ENCODE measurements around the gene SPATA20.
A peak's percentile ranks its signal among the peaks of the same experiment; 100 is the strongest.

SPATA20 gene

DNA sequence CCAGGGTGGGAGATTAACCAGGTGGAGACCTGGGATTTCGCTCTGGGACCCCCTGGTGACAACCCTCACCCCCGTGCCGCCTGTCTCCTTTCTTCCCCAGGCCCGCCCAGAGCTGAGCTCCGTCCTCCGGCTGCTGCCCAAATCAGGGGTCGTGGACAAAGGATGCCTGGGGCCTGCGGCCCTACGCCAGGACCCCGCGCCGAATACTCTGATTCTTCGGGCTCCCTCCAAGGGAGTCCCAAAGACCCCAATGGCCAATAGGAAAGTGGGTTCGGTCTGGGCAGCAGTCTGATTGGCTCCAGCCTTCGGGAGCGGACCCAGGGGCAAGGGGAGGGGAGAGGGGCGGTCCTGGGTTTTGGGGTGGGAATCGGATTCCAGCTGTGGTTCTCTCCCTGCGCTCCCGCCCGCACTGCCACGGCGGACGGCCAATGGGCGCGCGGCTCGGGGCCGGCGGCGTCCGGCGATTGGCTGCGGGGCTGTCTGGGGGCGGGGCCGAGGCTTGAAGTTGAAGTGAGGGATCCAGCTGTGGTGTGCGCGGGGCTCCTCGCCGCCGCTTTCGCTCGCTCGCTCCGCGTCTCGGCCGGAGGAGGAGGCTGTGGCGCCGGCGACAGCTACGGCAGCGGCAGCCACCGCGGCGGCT is 13.3 kb downstream of the SPATA20 start, which contains the start of gene CACNA1G:
Gene CACNA1G, plus strand, starts transcription at position 531 of the 640 bp plus-strand sequence. CDS start 745 bp downstream, outside the sequence.
- peak; percentile 68 for DNase-seq

DNA sequence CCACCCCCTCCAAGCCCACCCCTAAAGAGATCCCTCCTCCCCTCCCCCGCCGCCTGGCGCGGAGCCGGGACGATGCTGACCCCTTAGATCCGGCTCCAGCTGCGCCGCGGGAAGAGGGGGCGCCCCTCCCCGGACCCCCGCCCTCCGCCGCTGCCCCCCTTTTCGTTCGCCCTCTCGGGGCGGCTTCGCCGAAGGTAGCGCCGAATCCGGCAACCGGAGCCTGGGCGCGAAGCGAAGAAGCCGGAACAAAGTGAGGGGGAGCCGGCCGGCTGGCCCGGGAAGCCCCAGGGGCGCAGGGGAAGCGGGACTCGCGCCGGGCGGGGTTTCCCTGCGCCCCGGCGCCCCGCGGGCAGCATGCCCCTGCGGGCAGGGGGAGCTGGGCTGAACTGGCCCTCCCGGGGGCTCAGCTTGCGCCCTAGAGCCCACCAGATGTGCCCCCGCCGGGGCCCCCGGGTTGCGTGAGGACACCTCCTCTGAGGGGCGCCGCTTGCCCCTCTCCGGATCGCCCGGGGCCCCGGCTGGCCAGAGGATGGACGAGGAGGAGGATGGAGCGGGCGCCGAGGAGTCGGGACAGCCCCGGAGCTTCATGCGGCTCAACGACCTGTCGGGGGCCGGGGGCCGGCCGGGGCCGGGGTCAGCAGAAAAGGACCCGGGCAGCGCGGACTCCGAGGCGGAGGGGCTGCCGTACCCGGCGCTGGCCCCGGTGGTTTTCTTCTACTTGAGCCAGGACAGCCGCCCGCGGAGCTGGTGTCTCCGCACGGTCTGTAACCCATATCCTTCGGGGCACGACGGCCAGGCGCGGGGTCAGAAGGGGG is 14.2 kb downstream of the SPATA20 start:
- DNase-seq: no peak

DNA sequence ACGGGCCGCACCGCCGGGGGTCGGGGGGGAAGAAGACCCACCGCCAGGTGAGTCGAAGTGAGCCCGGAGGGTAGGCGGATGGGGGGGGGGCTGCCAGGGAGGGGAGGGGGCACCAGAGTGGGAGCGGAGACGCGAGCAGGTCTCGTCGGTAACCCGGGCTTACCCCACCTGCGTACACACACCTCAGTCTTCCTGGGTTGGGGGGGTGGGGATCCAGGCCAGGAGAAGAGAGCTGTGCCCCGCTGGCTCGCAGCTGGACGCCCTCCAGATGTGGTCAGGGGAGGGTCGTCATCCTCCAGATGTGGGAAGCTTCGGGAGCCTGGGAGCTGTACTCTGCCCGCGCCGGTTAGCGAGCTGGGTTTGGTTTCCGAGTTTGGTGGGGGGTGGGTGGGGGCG is 14.8 kb downstream of the SPATA20 start:
- no peak for DNase-seq

DNA sequence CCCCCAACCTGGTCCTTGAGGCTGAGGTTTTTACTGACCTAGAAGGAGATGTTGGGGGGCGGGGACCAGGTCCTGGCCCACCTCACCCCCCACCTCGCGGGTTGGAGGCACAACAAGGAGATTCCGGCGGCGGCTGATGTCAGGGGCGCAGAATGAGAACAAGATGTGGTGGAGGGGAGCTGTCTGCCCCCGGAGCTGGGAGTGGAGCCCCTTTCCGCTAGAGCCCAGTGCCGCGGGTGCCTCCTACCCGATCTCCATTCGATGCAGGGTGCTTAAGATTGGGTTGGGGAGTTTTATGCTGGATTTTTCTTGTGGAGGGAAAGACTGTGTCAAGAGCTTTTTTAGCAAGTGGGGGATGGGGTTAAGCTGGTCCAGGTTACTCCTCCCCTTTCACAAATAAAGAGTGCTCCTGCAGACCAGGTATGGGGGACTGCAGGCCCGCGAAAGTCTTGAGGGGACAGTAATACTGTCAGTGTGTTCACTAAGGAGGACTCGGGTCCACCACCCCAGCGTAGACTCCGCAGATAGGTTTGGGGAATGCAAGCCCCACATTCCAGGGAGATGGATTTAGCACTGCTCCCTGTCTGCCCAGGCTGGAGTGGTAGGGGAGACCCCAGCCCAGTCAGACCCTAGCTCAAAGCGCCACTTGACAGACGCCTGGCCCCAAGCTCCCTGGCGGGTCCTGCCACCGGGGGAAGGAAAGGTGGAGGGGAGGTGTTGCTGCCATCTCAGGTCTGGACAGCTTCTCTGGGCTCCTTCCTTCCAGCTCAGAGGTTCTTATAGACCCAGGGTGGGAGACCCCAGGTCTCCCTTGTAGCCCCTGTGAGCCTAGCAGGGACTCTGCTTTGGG is 15.5 kb downstream of the SPATA20 start:
- no peak for DNase-seq

DNA sequence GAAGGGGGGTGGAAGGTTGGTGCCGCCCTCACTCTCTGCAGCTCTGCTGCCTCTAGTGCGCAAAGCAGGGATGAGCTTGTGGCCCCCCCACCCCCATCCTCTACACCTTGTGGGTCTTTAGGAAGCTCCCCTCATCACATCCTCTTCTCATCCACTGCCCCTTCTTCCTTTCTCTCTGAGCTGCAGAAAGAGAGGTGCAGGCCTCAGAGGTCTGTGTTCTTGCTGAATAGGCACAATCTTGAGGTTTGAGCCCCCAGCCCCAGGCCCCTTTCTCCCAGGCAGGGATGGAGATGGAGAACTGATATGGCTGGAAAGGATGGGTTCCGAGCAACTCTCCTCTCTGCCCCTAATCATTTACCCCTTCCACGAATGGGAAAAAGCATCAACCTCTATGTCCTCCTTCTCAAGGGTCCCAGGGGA is 16.1 kb downstream of the SPATA20 start:
- no peak for DNase-seq

DNA sequence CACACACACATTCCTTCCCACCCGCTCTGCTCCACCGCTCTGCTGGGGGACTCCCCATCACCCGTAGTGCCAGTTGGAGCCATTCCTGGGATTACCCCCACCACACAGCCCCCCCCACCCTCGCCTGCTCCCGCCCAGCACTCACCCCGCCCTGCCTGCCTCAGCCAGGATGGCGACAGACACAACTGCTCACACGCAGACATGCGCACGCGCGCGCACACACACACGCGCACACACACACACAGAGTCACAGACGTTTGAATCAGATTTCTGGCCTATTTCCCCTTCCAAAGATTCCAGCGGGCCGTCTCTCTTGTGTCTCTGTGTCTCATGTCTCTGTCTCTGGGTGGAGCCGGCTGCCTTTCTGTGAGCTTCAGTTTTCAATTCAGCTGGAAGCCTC is 17.9 kb downstream of the SPATA20 start:
- DNase-seq: no peak

DNA sequence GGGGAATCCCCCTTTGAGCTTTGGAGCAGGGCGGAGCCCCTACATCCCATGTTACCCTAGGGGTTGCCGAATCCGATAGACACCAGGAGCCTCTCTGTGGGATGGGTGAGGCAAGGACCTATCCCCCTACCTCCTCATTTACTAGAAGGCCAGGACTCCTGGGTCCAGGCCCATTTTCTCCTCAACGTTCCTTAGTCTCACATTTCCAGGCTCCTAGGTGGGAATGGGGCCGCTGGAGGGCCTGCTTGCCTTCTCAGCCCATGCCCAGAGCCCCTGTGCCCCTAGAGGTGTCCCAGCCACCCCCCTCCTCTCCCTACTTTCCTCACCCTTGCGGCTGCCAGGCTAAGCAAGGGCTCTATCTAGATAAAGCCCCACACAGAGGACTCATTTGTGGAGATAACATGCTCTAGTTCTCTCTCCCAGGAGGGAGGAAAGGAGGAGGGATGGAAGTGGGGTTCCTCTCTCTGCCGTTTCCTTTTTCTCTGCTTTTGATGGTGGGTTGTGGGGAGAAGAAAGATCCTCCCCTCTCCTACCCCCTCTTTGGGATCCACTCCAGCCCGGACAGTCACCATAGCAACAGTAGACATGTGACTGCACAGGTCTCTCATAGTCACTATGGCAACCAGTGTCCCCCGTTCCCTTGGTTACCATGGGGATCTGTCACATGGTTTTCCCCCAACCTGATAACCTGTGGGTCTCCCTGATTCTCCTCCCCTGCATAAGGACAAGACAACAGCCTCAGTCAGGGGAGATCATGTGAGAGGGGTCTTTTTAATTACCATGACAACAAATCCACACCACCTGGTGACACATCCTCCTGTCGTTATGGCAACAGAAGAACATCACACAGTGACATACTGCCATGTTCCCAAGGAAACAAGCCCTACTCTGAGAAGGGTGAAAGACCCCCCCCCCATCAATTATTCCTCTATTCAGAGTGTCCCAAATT is 18.7 kb downstream of the SPATA20 start:
- DNase-seq: no peak

DNA sequence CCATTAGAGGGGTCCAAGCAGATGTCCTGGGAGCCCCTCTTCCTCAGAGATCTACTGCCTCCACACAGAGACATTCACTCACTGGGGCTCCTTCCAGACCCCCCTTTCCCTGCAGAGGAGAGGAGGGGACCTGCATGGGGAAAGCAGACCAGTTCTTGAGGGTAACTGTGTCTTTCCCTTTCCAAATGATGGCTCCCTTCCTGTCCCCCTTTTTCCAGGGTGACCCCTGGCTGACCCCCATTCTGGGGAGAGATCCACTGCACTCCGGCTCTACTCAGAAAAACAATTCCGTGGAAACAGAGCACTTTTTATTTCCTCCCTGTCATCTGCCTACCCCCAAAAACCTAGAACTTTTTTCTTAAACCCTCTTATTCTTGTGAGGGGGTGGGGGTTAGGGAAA is 19.9 kb downstream of the SPATA20 start:
- no peak for DNase-seq

DNA sequence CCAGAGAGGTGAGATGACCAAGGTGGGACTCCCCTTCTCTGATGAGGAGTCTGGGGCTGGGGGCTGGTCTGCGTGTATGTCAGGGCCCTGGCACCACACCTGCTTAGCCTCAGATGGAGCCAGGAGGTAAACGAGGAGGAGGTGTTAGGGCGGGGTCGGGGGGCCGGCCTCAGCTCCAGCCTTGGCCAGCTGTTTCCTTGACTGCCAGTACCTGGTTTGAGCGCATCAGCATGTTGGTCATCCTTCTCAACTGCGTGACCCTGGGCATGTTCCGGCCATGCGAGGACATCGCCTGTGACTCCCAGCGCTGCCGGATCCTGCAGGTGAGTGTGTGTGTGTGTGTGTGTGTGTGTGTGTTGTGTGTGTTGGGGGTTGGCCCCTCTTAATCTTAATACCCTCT is 21.7 kb downstream of the SPATA20 start:
- DNase-seq: no peak

DNA sequence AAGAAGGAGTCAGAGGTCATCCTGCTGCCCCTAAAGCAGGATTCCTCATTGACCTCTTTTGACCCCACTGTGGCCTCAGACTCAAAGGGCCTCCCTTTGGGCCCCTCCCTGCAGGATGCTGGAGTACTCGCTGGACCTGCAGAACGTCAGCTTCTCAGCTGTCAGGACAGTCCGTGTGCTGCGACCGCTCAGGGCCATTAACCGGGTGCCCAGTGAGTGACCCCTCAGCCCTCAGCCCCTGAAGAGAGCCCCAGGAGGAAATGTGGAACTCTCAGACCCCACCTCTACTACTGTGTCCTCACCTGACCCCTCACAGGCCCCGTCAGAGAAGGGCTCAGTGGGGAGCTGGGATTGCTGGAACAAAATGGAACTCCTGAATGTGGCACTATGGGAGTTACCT is 22.6 kb downstream of the SPATA20 start:
- no peak for DNase-seq

DNA sequence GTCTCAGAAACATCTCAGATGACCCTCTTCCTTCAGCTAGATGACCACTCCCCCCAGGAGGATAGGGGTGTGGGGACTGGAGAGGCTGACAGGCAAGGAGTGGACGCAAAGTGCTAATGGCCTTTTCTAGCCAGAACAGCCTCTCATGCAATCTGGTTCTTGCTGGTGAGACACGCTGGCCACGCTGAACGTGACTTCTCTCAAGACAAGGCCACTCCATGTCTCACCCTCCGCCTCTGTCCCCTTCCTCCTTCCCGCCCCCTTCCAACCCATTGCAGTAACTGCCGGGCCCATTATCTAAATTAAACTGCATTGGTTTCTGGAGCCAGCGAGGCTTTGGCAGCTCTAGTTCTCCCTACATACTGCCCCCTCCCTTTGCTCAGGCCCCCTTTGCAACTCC is 23.1 kb downstream of the SPATA20 start:
- no peak for DNase-seq

DNA sequence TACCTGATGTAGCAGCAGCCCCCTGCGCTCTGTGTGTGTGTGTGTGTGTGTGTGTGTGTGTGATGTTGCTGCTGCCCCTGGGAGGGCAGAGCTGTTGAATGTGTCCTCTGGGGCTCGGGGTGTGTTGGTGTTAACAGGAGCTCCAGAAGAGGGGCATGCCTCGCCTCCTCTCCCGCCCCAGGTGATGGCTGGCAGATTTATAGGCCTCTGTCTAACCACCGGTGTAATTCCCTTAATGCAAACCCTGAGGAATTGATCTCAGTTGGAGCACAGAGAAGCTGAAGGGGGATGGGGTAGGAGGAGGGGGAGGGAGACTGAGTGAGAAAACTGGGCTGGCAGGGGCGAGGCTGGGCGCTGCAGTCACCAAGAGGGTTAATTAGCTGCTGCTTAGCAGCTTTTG is 23.6 kb downstream of the SPATA20 start:
- DNase-seq: no peak

DNA sequence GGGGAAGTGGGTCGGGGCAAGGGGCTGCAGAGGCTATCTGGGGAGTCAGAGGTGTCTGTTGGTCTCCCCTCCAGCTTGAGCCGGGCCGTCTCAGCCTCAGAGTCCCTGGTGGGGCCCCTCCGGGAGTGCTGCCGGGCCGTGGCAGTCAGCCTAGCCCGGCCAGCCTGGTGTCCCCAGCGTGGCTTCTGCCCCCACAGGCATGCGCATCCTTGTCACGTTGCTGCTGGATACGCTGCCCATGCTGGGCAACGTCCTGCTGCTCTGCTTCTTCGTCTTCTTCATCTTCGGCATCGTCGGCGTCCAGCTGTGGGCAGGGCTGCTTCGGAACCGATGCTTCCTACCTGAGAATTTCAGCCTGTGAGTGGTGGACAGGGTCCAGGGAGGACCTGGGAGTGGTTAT is 24.7 kb downstream of the SPATA20 start:
- no peak for DNase-seq

DNA sequence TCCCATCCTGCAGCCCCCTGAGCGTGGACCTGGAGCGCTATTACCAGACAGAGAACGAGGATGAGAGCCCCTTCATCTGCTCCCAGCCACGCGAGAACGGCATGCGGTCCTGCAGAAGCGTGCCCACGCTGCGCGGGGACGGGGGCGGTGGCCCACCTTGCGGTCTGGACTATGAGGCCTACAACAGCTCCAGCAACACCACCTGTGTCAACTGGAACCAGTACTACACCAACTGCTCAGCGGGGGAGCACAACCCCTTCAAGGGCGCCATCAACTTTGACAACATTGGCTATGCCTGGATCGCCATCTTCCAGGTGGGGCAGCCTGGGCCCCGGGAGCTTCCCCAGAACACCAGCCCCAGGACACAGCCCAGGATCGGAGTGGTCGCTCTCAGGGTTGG is 25.6 kb downstream of the SPATA20 start:
- no peak for DNase-seq

DNA sequence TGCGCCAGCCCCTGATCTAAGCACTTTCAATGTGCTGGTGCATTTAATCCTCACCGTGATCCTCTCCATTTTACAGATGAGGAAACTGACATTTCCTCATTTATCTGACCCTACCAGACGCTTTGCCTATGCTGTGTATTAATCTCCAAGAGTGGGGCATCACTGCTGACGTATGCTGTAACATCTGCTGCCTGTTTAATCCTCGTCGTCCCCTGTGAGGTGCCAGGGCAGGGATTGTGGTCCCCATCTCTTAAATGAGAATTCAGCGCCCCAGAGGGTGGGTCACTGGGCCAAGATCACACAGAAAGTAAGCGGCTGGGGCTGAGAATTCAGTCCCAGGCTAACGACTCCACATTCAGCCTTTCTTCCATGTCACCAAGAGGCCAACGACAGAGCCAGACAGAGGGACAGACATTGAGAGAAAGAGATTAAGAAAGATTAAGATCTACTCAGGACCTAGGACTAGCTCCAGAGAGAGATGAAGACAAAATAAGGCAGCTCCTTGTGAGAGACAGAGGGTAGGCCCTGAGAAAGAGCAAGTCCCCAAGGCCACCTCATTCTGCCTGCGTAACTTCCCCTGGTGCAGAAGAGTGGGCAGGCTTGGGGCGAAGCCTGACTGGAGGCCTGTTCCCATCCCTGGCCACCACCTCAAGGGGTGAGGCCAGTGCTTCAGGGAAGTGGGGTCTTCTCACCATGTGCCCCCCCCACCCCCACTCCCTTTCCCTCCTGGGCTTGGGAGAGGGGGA is 27.1 kb downstream of the SPATA20 start:
- DNase-seq: no peak

DNA sequence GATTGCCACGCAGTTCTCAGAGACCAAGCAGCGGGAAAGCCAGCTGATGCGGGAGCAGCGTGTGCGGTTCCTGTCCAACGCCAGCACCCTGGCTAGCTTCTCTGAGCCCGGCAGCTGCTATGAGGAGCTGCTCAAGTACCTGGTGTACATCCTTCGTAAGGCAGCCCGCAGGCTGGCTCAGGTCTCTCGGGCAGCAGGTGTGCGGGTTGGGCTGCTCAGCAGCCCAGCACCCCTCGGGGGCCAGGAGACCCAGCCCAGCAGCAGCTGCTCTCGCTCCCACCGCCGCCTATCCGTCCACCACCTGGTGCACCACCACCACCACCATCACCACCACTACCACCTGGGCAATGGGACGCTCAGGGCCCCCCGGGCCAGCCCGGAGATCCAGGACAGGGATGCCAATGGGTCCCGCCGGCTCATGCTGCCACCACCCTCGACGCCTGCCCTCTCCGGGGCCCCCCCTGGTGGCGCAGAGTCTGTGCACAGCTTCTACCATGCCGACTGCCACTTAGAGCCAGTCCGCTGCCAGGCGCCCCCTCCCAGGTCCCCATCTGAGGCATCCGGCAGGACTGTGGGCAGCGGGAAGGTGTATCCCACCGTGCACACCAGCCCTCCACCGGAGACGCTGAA is 28.7 kb downstream of the SPATA20 start:
- no peak for DNase-seq

DNA sequence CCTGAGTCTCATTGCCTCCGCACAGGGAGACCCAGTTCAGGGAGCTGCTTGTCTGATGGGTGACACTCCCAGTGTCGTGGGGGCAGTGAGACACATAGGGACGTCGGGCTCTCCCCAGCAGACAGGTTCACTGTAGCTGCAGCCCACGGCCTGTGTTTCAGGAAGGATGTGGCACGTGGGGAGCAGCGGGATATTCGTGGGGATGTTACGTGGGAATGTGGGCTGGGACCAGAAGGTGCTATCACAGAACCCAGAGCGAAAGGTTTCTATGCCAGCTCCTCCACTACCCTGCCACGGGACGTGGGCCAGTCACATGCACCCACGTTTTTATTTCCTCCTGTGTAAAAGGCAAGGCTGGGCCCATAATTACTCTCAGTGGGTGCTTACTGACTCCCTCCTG is 29.9 kb downstream of the SPATA20 start:
- DNase-seq: no peak

DNA sequence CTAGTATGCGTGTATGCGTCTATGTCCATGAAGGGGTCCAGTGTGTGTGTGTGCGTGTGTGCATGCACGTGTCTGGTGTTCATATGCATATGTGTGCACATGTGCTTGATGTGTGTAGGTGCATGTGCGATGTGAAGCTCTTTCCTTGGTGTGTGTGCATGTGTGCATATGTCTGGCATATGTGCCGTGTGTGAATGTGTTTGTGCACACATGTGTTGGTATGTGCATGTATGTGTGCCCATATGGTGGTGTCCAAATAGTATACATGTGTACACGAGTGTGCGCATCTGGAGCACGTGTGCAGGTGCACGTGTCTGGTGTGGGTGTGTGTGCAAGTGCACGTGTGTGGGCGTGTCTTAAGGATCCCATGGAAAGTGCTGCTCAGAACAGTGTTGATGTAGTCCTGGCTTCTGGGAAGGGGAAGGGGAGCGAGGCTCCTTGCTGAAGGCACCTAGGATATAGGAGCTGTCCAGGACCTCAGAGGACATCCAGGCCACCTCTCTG is 30.5 kb downstream of the SPATA20 start:
- DNase-seq: no peak

DNA sequence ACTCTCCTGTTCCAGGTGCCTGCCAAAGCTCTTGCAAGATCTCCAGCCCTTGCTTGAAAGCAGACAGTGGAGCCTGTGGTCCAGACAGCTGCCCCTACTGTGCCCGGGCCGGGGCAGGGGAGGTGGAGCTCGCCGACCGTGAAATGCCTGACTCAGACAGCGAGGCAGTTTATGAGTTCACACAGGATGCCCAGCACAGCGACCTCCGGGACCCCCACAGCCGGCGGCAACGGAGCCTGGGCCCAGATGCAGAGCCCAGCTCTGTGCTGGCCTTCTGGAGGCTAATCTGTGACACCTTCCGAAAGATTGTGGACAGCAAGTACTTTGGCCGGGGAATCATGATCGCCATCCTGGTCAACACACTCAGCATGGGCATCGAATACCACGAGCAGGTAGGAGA is 31.2 kb downstream of the SPATA20 start:
- DNase-seq: no peak

DNA sequence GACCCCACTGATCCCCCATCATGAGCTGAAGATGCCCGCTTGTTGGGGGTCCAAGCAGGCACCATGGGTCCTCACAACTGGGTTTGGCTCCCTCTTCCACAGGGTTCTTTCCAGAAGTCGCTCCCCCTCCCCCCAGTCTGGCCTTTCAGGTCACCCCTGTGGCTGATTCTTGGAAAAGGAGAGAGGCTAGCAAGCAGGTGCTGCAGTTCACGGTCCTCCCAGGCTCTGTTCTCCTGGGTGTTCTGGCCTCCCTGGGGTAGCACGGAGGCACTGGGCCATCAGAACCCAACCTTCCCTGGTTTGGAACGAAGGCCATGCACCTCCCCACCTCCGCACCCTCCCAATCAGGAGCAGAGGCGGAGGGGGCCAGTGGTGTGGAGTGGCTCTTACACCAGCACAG is 32.4 kb downstream of the SPATA20 start:
- no peak for DNase-seq

DNA sequence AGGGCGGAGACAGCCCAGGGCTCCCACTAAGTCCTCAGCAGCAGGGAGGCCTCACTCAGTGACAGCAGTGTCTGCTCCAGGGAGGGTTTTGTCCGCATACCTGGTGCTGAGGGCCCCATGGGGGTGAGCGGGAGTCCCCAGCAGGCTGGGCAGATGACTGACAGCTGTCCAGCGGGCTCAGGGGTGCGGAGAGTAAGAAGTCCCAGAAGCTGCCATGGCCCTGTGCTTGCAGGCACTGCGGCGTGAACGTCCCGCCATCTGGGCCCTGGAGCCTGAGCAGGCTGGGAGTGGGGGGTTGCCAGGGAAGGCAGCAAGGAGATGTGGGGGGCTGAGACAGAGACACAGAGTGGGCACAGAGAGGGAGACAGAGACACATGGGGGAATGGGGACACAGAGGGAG is 33.7 kb downstream of the SPATA20 start:
- no peak for DNase-seq

Data from NCI-H2029 (cell line).